GM21447 (cell line): ENCODE measurements around the gene ZNF789.
"Not testable (repeated sequence)": the region's sequence is repeated elsewhere in the genome, so short reads cannot be mapped to it uniquely, and the experiment has no call there.

Experiments used
- ATAC-seq: cut with Tn5 transposase; IDR thresholded peaks from one replicate; pipeline ENCODE4 v1.9.1; 2021; ENCODE audit not compliant: unreplicated experiment

ZNF789 gene

GRCh38 chr7:99472561-99473314, at the start of gene ZNF789:
Gene ZNF789 (plus strand): TSS chr7:99472890. CDS start chr7:99476457, 3,567 bp downstream.
- peak; percentile 93 for ATAC-seq

- no peak for ATAC-seq
These were observed 47.6 kb upstream of the ZNF789 start for GRCh38 chr7:99424932-99425730.

GRCh38 chr7:99428972-99429566, 43.6 kb upstream of the ZNF789 start:
- ATAC-seq = no peak

DNA sequence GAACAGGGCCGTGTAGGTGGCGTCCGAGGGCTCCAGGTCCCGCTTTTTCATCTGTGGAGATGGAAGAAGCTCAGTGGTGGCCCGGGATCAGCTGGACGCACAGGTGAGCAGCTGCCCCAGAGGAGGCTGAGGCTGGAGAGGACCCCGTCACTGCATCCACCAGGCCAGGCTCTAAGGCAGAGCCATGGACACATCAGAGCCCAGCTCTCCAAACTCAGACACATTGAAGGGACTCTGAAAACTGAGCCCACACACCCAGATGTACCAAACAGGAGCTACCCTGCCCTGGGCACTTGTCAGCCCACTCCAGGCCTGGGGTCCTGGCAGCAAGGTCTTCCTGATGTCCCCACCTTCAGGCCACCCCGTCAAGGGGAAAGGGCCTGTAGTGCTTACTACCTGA, 42.9 kb upstream of the ZNF789 start:
- ATAC-seq = no peak

DNA sequence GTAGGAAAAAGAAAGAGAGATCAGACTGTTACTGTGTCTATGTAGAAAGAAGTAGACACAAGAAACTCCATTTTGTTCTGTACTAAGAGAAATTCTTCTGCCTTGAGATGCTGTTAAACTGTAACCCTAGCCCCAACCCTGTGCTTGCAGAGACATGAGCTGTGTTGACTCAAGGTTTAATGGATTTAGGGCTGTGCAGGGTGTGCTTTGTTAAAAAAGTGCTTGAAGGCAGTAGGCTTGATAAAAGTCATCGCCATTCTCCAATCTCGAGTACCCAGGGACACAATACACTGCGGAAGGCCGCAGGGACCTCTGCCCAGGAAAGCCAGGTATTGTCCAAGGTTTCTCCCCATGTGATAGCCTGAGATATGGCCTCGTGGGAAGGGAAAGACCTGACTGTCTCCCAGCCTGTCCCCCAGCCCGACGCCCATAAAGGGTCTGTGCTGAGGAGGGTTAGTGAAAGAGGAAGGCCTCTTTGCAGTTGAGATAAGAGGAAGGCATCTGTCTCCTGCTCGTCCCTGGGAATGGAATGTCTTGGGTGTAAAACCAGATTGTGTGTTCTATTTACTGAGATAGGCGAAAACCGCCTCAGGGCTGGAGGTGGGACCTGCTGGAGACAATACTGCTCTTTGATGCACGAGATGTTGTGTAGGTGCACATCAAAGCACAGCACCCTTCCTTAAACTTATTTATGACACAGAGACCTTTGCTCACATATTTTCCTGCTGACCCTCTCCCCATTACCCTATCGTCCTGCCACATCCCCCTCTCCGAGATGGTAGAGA, 40.7 kb upstream of the ZNF789 start:
- ATAC-seq = not testable (repeated sequence)

DNA sequence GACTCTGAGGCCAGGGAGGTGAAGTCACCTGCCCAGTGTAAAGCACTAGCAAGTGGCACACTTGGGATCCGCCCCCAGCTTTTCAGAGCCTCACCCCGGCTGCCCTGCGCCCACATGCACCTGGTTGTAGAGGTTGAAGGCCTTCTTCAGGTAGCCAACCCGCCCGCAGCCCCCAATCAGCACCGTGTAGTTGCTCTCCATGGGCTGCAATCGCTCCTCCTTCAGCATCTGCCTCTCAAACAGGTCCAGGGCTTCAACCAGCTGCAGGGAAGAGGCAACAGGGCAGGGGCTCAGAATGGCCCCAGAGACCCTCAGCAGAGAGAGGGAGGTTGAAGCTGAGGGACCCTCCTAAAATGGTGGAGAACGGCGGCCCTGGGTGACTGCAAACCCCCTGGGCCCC, 39.5 kb upstream of the ZNF789 start:
- ATAC-seq = no peak

DNA sequence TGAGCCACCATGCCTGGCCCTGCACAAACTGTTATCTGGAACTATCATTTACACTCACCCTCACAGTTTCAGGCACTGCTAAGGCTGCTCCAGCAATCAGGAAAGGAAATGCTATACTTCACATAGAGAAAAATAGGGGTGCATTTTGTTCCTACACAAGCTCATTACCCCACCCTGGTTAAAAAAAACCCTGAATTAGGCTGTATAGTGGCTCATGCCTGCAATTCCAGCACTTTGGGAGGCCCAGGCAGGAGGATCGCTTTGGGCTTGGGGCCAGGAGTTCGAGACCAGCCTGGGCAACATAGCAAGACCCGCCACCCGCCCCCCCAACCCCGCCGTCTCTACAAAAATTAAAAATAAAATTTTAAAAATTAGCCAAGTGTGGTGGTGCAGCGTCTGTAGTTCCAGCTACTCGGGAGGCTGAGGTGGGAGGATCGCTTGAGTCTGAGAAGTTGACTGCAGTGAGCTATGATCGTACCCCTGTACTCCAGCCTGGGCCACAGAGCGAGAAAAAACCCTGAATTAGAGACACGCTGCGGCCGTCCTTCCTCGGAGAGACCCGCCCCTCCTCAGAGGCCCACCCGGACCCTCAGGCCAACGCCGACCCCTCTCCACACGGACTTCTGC, 34.6 kb upstream of the ZNF789 start:
- no peak for ATAC-seq

DNA sequence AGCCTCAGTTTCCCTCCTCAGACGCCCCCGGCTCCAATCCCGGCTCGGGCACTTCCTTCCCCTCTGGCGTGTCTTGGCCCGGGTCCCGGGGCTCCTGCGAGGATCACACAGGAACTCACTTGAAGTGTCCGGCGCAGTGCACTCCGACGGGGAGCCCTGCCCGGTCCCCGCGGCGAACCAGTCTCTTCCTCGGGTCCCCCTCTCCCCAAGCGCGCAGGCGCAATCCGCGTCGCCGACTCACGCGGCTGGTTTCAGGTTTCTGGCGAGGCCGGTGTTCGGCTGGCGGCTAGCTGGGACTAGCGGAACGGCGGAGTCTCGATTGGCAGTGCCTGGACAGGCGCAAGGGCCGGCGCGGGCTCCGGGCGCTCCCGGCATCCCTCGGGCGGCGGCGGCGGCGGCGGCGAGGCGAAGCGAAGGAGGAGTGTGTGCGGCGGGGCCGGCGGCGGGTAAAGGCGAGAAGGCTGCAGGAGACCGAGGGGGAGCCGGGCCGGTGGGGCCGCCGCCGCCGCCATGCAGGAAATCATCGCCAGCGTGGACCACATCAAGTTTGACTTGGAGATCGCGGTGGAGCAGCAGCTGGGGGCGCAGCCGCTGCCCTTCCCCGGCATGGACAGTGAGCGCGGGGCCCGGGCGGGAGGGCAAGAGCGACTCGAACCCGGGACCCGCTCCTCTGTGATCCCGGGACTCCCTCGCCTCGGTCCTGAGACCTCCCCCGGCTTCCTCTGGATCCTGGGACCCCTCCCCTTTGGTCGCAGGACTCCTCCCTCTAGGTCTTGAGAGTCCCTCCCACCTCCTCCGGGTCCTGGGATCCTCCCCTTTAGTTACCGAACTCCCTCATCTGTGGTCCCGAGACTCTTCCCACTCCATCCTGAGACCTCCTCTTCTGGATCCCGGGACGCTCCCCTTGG, 33.9 kb upstream of the ZNF789 start, which contains the start of the genes CPSF4 and PTCD1:
Gene CPSF4 (plus strand): TSS at position 371 of the 908 bp plus-strand sequence. CDS start 140 bp downstream, at position 511.
Gene PTCD1 (minus strand): TSS at position 226 of the 908 bp plus-strand sequence. CDS start 3,556 bp downstream, outside the sequence.
- ATAC-seq = peak; percentile 92

- ATAC-seq = no peak
These were observed 32.5 kb upstream of the ZNF789 start for GRCh38 chr7:99440195-99440594.

DNA sequence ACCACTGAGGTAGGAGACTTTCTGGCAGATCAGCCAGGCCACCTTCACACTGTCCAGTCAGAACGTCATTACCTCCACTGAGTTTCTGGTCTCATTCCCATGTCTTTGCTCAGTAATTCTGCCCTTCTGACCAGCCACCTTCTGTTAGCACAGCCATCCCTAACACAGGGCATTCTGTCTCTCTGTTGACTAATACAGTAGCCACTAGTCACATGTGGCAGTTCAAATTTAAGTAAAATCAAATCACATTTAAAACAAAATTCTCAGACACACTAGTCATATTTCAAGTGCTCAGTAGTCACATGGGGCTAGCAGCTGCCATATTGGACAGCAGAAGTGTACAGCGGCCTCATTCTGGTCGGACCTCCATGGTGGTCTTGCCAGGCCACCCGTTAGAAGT, 26.6 kb upstream of the ZNF789 start:
- no peak for ATAC-seq

GRCh38 chr7:99447943-99448342, 24.7 kb upstream of the ZNF789 start:
- ATAC-seq = no peak

GRCh38 chr7:99448855-99449254, 23.8 kb upstream of the ZNF789 start:
- no peak for ATAC-seq

GRCh38 chr7:99449326-99449725, 23.4 kb upstream of the ZNF789 start:
- ATAC-seq = no peak

DNA sequence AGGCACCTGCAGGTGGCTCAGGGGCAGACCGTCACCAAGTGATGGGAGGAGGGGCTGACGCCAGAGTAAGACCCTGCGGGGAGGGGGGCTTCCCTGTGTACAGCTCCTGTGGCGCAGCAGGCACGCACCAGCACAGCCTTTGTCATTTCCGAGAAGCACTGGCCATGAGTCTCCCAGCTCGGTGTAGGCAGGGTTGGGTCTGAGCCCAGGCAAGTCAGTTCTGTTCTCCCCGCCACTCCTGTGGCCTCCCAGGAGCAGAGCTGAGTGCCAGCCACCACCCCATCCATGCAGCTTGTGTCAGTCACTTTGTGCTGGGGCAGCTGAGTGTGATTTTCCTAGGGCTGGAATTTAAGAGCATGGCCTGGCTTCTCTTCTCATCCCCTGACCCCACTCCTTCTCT, 20.8 kb upstream of the ZNF789 start:
- no peak for ATAC-seq

DNA sequence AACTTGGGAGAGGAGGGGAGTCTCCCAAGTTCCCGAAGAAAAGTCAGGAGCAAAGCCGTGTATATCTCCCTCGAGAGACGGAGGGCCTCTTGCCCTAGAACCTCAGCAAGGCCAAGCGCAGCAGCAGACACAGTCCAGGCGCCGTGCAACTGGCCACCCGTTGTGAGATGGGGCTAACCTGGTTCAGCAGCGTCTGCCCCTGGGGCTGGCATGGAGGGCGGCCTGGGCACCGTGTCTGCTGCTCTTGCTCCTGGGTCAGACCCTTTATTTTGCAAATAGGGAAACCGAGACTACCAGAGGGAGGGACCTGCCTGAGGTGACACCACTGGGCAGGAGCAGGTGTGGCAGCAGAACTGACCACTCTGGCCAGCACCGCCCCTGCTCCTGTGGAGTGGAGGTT, 20.1 kb upstream of the ZNF789 start:
- no peak for ATAC-seq

DNA sequence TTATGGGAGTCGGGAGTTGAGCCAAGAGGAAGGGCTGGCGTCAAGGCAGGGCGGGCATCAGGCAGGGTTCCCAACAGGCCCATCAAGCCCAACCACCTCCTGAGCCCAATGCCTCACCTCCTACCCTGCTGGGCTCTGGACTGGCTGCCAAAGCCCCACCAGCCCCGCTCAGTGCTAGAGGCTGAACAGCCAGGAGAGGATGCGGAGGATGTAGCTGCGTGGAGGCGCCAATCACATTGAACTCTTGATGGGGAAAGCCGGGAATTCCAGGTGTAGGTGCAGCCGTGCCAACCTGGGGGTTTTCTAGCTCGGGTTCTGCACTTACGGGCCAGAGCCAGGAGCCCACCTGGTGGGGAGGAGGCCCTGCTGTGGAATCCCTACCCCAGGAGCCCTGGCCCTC, 19.6 kb upstream of the ZNF789 start:
- no peak for ATAC-seq

GRCh38 chr7:99455874-99456273, 16.8 kb upstream of the ZNF789 start:
- no peak for ATAC-seq

GRCh38 chr7:99456288-99456687, 16.4 kb upstream of the ZNF789 start:
- ATAC-seq = no peak

GRCh38 chr7:99457050-99457649, 15.5 kb upstream of the ZNF789 start:
- ATAC-seq = no peak
